ENCODE data around the gene TSEN2.
"Not testable (repeated sequence)": the region's sequence is repeated elsewhere in the genome, so short reads cannot be mapped to it uniquely, and the experiment has no call there.

The TSEN2 gene

DNA sequence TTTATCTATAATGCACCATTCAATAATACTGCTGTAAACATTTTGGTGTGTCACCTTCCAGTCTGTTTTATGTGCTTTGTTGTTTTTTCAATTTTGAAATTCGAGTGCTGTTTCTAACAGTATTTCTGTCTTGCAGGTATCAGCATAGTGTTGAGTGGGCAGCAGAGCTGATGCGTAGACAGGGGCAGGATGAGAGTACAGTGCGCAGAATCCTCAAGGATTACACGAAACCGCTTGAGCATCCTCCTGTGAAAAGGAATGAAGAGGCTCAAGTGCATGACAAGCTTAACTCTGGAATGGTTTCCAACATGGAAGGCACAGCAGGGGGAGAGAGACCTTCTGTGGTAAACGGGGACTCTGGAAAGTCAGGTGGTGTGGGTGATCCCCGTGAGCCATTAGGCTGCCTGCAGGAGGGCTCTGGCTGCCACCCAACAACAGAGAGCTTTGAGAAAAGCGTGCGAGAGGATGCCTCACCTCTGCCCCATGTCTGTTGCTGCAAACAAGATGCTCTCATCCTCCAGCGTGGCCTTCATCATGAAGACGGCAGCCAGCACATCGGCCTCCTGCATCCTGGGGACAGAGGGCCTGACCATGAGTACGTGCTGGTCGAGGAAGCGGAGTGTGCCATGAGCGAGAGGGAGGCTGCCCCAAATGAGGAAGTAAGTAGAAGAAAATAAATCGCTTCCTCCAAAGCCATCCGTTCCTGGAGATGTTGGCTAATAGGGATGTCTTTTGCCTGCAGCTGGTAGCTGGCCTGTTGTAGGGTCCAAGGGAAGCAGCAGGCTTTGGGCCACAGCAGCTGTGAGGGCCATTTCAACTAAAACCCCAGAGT lies 19.1 kb downstream of the TSEN2 start:
- peak in 2 of 56 donors; percentile 4 to 23 for DNase-seq

DNA sequence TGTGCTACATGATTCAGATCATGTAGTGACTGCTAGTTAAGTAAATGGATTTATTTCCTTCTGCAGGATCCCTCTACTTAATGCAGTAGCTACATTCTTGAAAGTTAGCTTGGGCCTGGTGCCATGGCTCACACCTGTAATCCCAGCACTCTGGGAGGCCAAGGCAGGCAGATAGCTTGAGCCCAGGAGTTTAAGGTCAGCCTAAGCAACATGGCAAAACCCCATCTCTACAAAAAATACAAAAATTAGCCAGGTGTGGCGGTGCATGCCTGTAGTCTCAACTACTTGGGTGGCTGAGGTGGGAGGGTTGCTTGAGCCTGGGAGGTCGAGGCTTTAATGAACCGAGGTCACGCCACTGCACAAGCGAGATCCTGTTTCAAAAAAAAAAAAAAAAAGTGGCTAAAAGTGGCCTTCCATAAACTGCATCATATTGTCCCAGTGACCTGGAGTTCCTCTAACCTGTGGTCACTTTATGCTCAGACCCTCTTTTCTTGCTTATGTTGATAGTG lies 22.0 kb downstream of the TSEN2 start:
- no peak for DNase-seq

DNA sequence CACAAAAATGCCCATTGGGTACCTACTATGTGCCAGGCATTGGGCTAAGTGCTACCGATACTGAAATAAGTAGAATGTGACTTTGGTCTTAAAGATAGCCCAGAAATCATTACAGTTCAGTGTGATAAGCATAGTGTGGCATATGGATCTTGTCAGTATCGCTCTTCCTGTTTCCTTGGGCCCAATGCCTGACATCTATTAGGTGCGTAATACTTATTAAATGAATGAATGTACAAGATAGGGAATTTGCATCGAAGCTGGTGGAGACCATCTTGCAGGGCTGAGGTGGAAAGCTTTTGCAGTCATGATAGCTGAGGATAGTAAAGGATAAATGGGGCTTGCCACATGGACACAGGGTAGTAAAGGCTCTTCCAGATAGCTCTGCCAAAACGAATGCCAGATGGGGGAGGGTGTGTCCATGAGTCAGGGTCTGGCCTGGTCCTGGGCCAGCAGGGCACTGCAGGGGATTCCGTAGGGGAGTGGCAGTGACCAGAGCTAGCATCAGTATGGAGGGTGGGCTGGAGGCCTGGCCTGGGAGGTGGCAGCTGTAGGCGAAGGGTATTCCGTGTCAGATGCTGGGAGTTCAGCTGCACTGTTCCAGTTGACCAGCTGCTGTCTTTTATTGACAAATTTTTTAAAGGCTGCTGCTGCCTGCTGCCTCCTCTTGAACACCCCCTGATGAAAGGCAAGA lies 23.5 kb downstream of the TSEN2 start:
- no peak for DNase-seq

DNA sequence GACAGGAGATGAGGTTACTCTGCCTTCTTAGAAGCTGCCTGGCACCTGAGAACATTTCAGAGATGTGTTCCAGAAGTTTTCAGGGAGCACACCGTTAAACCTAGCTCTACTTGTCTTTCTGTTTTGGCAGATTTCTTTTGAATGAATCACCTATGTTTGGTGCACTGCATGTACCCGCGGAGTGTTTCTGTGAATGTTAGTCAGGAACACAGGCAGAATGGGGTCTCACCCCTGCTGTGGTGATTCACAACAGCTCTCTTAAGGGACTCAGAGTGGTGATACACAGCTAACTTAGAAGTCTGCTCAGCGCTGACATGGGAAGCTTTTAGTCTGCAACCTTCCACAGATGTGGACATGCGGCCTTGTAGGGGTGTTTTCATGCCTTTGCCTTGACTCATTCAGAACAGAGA lies 24.0 kb downstream of the TSEN2 start:
- DNase-seq: peak in 20 of 56 donors; percentile 2 to 65 (median 38)

DNA sequence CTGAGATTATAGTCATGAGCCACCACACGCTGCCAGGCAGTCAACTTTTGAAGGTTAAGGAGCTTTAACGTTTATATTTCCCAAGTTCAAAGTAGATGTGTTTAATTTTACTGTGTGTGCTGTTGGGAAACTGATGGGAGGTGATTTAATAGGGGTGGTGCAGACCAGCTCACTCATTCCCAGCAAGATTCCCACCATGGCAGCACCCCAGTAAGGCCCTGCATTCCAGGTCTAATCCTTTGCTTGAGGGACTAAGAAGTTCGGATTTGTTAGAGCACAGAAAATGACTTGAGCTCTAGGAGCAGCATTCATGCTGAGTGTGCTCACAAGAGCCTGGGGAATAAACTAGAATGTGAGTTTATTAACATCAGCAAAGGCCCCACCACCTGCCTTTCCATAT lies 25.2 kb downstream of the TSEN2 start:
- no peak for DNase-seq

DNA sequence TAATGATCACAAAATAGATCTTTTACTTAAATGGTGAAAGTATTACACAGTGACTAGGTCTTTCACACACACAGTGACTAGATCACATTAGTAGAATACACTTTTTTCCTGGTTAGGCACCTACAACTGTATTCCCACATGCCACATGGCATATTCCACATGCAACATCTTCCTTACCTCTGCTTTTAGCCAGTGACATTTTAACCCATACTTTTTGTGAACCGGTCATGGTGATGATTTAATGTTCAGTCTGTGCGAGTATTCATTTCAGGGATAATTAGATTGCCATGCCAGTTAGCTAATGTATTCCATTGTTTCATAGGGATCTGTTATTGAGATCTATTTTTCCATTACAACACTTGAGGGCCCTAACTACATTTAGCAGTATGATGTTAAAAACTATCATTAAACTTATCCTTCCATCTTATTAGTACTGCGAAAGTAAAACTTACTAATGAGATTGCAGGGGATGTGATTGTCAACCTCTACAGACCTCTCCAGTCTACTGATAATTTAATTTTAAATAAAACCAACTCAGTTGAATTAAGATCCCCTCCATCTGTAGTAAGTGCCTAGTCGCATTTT lies 28.3 kb downstream of the TSEN2 start:
- no peak for DNase-seq

DNA sequence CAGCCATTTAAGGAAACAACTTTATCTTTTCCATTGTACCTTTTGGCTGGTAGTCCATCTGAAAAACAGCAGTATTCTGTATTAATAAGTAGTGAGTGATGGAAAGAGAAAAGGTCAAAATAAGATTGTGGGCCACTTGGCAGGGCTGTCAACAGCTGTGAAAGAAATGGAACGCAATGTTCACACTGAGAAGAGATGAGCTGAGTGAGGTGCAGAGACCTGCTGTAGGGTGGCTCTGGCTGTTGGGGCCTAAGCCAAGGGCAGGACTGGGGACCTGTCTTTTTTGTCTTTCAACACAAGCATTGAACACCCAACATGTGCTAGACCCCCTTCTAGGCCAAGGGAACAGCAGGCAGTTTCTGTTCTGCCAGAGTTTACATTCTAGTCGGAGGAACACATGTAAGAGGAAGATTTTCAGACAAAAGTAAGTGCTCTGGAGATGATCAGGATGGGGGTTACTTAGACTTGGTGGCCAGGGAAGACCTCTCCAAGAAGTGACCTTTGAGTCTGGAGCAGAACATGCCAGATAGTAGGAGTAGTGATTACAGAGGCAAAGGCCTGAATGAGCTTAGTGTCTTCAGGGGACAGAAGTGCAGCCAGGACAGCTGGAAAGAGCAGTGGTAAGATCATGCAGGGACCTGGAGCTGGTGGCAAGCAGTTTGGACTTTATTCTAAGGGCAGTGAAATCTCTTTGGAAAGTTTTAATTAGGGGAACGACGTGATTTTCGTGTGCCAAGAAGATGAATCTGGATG lies 29.6 kb downstream of the TSEN2 start:
- DNase-seq: no peak

DNA sequence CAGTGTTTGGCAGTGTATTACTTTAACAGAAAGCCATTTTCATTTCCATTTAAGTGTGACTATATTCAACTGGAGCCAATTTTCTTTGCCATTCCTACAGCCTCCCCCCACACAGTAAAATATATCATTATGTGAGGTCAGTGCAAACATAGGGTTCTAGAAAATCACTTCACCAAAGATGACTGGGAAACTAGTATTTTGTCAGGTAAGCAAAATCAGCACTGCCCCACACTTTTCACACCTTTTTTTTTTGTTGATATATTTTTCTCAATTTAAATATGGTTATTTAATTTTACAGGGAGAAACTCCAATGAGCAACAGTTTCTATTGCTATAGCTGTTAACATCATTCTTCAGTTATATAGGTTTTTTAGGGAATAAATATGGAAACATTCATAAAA lies 31.4 kb downstream of the TSEN2 start:
- DNase-seq: no peak

DNA sequence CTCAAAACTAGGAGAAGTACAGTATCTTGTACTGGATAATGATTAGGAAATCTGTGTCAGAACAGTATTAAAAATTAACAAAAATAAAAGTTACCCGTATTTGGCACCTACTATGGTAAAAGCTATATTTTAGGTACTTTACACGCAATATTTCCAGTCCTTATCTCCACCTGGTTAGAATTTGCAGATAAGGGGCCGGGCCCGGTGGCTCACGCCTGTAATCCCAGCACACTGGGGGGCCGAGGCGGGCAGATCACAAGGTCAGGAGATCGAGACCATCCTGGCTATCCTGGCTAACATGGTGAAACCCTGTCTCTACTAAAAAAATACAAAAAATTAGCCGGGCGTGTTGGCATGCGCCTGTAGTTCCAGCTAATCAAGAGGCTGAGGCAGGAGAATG lies 32.6 kb downstream of the TSEN2 start:
- no peak for DNase-seq

DNA sequence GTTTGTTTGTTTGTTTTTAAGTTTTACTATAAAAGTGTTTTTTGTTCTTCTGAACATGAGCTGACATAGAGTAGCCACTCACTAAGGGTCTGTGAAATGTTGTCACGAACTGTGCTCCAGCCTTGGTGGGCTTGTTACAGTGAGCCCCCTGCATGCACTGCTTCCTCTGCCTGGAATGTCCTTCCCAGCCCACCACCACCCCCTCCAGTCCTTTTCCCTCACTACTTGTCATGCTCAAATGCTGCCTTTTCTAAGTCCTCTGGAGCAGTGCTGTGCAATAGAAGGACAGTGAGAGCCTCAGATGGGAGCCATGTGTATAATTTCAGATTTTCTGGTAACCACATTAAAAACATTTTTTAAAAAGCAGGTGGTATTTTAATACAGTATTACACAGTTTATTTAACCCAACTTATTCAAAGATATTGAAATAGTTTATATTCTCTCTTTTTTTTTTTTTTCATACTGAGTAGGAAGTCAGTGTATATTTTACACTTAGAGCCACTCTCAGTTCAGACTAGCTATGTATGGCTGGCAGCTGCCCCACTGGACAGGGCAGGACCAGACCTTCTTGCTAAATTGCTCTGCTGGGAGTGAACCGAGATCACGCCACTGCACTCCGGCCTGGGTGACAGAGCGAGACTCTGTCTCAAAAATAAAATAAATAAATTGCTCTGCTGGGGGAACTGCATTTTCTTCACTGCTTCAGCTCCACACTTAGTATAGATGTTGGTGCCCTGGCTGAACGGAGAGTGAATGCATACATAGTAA lies 34.2 kb downstream of the TSEN2 start:
- no peak for DNase-seq

DNA sequence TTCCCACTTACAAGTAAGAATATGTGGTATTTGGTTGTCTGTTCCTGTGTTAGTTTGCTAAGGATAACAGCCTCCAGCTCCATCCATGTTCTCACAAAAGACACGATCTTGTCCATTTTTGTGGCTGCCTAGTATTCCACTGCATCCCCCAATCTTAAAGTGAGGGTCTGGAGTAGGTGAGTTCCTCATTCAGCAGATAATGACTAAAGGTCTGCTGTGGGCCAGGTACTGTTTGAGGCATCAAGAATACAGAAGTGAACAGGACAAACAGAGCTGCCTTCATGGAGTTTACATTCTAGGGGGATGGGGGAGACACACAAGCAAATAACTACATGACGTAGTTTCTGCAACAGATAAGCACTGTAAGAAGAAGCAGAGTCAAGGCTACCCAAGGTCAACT lies 36.7 kb downstream of the TSEN2 start:
- no peak for DNase-seq

DNA sequence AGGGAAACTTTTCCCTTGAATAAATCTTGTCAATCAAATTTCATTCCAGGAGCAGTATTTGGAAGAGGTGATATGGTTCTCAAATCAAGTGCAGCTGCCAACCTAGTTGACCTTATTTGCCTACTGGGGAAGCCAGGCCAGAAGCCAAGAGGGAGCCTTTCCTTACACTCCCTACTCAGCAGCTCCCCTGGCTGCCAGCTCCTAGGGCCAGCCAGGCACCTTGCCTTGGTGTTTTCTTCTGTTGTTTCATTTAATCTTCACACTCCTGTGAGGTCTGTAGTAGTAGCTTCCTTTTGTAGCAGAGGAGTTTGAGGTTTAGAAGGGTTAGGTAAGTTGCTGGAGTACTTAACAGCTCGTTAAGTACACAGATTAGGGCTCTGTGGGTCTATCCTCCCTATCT lies 38.4 kb downstream of the TSEN2 start:
- DNase-seq: no peak

DNA sequence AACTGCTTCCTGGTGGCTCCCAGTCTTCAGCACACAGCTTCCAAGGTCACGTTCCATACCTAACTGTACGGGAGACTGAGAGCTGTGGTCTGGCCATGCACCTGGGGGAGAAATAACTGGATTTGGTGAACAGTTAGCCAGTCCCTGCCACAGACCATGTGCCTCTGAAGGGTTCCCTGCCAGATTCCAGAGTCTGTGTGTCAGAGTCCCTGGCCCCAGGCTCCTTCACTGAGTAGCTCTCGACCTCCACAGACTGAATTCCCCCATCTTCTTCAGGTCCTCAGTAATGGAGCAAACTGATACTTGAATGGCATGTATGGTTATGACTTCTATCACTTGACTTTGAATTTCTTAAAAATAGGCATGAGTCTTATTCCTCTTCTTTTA lies 43.5 kb downstream of the TSEN2 start:
- no peak for DNase-seq

DNA sequence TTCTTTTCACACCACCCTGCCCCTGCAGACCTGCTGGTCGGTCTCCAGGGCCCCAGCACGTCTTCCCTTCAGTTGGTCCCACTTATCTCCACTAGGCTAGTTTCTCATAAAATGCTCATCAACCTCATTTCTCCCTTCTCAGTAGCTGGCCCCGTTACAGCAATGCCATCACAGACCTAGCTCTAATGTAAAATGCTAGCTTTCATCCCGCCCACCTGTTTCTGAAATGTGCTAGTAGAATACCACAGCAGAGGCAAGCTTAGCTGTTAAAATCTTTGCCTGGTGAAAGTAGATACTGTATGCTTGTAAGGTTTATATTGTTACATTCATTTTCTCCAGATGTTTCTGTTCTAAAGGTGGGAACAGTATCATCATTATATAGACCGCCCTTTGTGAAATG lies 47.9 kb downstream of the TSEN2 start:
- peak in 5 of 56 donors; percentile 6 to 57 (median 18) for DNase-seq

DNA sequence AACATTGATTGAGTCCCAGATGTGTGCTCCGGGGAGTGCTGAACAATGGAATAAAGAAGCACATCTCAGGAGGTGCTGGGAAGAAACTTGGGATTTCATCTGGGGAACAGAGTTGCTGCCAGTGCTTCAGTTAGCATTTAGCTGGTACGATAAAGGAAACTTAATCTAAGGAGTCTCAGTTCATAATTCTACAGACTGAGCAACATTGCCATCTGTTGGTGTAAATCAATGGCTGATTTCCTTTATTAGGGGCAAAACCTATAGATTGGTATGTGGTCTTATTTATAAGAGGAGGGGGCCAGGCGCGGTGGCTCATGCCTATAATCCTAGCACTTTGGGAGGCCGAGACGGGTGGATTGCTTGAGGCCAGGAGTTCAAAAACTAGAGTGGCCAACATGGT lies 52.1 kb downstream of the TSEN2 start:
- no peak for DNase-seq

DNA sequence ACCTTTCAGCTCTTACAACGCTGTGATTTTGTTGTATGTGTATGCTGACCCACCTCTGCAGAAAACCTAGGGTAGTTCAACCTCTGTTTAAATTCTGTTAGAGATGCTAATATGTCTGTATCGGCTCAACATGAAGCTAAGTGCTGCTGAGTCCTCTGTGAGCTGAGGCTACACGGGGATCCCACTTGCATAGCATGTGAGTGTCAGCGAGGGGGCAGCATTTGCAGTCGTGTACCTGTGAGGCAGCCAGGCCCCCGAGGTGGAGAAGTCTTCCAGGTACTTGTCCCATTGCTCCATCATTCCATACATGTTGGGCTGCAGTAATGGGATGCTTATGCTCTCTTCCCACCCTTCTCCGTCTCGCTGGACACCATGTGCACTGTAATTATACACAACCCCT lies 57.3 kb downstream of the TSEN2 start:
- DNase-seq: peak in 1 of 56 donors; percentile 18

DNA sequence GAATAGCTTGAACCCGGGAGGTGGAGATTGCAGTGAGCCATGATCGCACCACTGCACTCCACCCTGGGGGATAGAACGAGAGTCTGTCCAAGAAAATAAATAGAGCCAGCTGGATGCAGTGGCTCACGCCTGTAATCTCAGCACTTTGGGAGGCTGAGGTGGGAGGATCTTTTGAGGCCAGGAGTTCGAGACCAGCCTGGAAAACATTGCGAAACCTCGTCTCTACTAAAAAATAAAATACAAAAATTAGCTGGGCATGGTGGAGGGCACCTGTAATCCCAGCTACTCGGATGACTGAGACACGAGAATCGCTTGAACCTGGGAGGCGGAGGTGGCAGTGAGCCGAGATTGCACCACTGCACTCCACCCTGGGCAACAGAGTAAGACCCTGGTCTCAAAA lies 59.2 kb downstream of the TSEN2 start:
- not testable (repeated sequence) for DNase-seq

DNA sequence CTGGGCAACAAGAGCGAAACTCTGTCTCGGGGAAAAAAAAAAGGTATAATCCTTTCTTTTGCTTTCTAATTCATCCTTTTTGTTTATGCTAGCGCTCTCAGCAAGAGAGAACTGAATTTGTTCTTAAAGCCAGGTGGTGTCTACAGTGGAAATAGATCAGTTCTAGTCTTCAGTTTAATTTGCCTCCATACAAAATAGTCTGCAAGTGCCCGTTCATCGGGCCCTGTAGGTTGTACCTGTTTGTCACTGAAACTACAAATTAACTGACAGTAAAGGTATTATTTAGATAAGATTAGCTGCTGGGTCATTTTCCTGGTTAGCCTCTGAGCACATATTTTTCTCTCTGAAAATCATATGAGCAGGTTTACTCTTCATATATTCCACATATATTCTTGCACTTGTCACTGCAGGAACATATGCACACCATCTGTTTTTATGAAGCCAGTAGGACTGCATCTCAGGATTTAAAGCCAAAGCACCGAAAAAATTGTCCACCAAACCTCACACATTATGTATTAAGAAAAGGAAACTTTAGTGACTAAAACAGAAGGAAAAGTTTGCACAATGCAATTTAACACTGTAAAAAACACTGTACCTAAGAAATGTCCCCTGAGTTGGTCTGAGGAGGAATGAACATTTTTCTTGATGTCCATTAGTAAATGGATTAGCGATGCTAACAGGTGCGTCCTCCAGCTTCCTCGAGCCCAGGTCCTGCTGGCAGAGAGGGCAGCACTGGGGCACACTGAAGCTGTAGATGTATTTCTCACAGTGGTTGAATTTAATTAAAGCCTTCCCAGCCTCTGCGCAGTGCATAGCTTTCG lies 60.6 kb downstream of the TSEN2 start:
- DNase-seq: no peak

DNA sequence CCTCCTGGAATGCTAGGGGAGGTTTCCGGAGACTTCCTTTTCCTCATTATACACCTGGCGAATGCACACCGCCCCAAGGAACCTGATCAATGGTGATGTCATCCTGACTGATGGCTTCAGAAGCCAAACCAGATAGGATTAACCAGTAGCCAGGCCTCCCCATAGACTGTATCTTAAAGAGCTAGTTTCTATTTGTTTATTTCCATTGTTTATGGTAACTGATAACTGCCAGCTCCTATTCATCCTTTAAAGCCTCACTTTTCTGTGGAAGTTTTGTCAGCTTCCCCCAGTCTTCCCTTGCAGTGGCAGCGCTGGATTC lies 61.2 kb downstream of the TSEN2 start, which contains the start of gene MKRN2OS:
TSS of gene MKRN2OS (minus strand) at position 27 of the 319 bp plus-strand sequence. CDS start 35 bp downstream, outside the sequence.
- no peak for DNase-seq
